GM21529 (cell line): ENCODE results near the gene ANKS4B.
"Not testable (repeated sequence)": the region's sequence is repeated elsewhere in the genome, so short reads cannot be mapped to it uniquely, and the experiment has no call there.

Experiments used
- ATAC-seq: cut with Tn5 transposase; IDR thresholded peaks from one replicate; pipeline ENCODE4 v1.9.1; 2021; ENCODE audit not compliant: unreplicated experiment

ANKS4B gene

DNA sequence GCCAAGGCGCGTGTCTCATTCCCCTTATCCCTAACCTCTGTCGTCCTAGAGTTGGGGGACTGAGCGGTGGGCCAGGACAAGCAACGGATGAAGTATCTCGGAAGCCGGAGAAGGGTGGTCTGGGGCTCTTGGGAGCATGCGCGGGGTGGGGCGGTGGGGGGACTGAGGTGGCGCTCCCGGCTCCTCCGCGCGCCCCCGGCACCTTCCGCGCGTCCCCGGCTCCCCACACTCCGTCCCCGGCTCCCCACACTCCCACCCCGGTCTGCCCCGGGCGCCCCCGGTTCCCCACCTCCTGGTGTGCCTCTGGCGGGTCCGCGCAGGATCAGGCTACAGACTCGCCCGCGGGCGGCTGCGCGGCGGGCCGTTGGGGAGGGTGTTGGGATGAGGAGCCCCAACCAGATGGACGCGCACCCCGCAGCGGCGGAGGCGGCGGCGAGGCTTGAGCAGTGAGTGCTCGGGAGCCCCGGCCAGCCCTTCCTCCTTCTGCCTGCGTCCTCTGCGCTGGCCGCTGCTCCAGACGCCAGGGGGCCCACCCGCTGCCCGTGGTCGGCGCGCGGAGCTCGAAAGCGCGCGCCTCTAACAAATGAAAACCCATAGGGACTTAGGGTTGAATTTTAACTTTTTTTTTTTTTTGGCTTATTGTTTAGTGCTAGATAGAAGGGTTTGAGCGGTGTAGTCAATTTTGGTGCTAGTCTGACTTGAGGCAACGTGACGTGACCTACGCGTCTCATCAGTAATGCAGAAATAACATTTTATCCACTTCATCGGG is 50.2 kb downstream of the ANKS4B start:
- ATAC-seq = no peak

DNA sequence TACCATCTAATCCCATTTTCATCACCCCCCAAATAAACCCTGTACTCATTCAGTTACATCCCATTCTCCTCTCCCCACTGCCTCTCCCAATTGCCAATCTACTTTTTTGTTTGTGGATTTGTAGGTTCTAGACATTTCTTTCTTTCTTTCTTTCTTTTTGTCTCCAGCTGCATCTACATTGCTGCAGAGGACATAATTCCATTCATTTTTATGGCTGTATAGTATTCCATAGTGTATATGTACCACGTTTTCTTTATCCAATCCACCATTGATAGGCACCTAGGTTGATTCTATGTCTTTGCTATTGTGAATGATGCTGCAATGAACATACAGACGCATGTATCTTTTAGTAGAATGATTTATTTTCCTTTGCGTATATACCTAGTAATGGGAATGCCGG is 50.9 kb downstream of the ANKS4B start:
- ATAC-seq = no peak

DNA sequence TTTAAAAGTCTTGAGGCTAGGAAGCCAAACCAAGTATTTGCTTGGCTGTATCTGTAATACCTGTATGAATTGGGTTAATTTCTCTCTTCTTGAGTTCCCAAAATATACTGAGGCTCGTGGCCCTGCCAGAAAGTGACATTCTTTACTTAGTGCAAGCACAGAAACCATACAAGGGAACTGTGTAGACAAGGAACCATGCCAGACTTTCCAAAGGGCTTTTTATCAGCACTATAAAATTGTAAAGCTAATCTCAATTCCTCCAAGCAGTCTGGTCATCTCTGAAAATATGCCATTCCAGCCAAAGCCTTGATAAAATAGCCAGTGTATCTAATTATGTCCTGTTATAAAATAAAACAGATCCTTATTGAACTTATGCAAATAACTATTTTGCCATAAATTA is 51.8 kb downstream of the ANKS4B start:
- no peak for ATAC-seq

DNA sequence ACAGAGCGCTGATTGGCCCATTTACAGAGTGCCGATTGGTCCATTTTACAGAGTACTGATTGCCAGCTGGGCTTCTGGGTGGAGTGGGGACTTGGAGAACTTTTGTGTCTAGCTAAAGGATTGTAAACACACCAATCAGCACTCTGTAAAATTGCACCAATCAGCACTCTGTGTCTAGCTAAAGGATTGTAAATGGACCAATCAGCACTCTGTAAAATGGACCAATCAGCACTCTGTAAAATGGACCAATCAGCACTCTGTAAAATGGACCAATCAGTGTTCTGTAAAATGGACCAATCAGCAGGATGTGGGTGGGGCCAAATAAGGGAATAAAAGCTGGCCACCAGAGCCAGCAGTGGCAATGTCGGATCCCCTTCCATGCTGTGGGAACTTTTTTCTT is 56.3 kb downstream of the ANKS4B start:
- not testable (repeated sequence) for ATAC-seq

DNA sequence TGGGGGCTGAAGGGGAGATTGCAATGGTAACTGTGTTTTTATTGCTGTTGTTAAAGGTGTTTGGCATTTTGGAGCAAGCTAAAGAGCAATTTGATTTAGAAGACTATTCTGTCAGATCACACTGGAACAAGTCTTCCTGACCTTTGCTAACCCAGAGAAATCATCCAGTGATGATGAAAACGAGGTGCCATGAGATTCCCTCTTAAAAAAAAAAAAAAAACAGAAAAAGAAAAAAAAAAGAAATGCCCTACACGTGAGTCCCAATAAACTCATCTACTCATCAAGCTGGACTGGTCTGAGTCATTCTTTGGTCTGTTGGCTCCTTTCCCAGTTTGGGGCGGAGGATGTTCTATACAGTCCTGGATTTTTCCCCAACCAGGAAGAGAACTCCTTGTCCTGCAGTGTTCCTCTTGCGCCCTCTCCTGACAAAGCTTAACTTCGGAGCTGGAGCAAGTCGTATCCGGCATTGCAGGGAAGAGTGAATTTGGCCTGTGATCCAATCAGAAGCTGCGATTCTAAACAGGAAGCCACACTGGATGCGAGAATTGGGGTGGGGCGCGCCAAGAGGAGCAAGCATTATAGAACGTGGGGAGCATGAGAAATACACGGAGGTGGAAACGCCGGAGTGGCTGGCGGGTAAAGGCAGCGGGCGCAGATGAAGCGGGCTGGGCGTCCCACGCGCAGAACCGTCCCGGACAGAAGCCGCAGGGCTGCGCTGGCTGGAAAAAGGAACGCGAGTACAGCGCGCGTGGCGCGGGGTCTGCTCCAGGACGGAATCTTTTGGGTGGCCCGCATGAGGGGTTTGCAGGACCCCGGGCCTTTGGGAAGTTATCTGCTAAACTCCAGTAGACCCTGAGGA is 67.0 kb downstream of the ANKS4B start:
- ATAC-seq = peak; percentile 58

DNA sequence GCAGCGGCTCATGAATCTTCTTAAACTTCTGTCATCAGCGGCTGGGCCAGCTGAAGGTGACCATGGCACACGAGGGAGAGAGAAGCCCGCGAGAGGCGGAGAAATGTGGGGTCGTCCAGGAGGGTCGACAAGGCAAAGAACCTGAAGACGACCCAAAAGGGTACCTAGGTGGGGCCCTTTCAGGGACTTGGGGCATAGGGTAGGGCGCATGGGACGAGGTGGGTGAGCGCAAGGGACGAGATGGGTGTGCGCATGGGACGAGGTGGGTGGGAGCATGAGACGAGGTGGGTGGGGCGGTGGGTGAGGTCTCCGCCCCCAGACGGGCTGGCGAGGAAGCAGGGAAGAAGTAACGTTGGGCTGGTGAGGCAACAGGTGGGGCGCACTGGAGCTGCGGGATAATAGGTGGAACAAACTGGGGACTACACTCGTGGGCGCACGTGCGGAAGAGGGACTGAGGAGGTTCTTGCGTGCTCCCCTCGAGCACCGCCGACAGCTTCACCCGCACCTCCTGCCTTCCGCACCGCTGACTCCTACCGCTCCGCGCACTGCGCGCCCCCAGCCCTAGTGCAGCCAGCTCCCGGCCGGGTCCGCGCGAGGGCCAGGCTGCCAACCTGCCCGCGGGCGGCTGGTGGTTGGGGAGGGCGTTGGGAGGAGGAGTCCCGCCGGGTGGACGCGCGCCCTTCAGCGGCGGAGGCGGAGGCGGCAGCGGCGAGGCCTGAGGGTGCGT is 67.8 kb downstream of the ANKS4B start:
- peak; percentile 60 for ATAC-seq

DNA sequence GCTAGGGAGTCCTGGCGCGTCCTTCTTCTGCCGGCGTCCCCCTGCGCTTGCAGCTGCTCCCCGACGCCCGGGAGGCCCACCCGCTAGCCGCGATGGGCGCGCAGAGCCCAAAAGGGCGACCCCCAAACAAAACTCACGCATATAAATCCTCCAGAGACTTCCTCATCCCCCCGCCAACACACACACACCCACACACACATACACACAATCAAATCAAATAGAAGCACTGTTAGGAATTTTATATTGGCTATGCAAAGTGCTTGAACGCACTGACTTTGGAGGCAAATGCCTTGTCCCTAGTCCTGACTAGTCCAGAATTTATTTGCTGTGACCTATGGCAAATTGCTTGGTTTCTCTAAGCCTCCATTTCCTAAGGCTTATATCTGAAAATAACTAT is 68.4 kb downstream of the ANKS4B start:
- ATAC-seq = no peak

DNA sequence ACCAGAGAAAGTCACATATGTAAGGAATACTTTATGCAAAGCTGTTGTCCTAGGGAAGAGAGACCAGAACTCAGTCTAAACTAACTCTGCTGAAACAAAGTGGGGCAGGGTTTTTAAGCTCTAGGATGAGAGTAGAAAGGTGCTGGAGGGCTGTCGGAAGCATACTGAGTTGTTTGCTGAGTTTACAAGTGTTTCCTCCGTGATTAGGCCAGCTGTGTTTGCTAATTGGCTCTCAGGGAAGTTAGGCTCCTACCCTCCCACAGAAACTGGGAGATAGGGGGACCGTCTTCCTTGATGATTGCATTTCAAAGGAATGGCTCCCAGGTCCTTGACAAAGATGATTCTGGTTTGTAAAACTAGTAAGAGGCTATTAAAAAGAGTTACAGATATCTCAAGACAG is 69.0 kb downstream of the ANKS4B start:
- no peak for ATAC-seq

DNA sequence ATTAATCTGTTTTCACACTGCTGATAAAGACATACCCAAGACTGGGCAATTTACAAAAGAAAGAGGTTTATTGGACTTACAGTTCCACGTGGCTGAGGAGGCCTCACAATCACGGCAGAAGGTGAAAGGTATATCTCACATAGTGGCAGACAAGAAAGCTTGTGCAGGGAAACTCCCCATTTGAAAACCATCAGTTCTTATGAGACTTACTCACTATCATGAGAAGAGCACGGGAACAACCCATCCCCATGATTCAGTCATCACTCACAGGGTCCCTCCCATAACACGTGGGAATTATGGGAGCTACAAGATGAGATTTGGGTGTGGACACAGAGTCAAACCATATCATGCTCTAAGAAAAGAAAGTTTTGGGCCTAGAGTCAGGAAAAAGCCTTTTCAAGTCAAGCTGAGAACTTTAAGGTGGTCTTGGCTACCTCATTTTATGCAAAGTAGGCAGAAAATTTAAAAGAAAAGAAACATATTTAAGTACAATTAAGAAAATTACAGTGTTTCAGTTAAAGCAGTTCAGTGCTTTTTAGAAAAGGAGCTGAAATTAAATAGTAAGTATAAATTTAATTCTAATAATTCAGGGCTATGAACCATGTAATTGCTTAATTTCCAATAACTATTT is 69.5 kb downstream of the ANKS4B start:
- no peak for ATAC-seq
